Endothelial cell of umbilical vein (primary cell): ENCODE data around the gene KRT23. TPM values are rescaled to one million over a fixed set of nuclear protein-coding genes. Genes with fewer than 3 reads are reported as not detected.

Experiments
- BruUV-seq: library from RNA; stranded (reverse); fragments of 400-500 nt; replicated peaks from 2 replicates; lab custom pipeline; 2021; lab: Mats Ljungman, UMichigan
- CTCF ChIA-PET: fragments of 300-600, 350-600 bp; sonication (Branson Sonifier 250); formaldehyde crosslinking; loops from one replicate; lab custom pipeline; 2021; ENCODE audit warnings: antibody characterized with exemption, inconsistent platforms; lab: Charles Lee
- POLR2A ChIA-PET: fragments of 300-600, 350-600 bp; sonication (Branson Sonifier 250); formaldehyde crosslinking; loops from one replicate; lab custom pipeline; 2021; ENCODE audit warnings: antibody characterized with exemption, inconsistent platforms; lab: Charles Lee
- DNase-seq: peaks from one replicate; pipeline ENCODE4 v3.0.0-alpha.2; 2011; ENCODE audit warnings: low read depth, low spot score
- FAIRE-seq: peaks from 2 replicates; lab custom pipeline; 2011; peaks lifted over from hg19 to GRCh38; lab: Jason Lieb, UNC
- H2AFZ ChIP-seq: 2 replicates; pipeline ENCODE4 v1.6.0; 2012; ENCODE audit warnings: low read depth, low read length, control low read depth, inconsistent platforms
- H3K27ac ChIP-seq: 2 replicates; pipeline ENCODE4 v1.5.1; 2011; ENCODE audit warnings: low read depth, mild to moderate bottlenecking, control low read depth, low read length, moderate library complexity; ENCODE audit not compliant: insufficient read depth
- H3K27me3 ChIP-seq, 2 experiments: 2 replicates each; pipeline versions ENCODE4 v1.6.0 to v1.6.1; 2011; ENCODE audit warnings: low read length in 2 of 2, mixed read lengths in 1 of 2; ENCODE audit not compliant: control insufficient read depth in 2 of 2, insufficient read depth in 2 of 2
- H3K36me3 ChIP-seq, 2 experiments: 2 replicates in 1 of 2; 3 replicates in 1 of 2; pipeline ENCODE4 v1.5.1; 2011; ENCODE audit warnings: low read length in 2 of 2, mild to moderate bottlenecking in 1 of 2, moderate library complexity in 1 of 2; ENCODE audit not compliant: control insufficient read depth in 2 of 2, insufficient read depth in 2 of 2; ENCODE audit errors: extremely low read depth in 1 of 2
- H3K4me1 ChIP-seq: 3 replicates; pipeline ENCODE4 v1.5.1; 2011; ENCODE audit warnings: mild to moderate bottlenecking, low read length; ENCODE audit not compliant: control insufficient read depth, insufficient read depth; ENCODE audit errors: extremely low read depth
- H3K4me2 ChIP-seq: 2 replicates; pipeline ENCODE4 v1.6.1; 2011; ENCODE audit warnings: low read length, control low read depth, mixed read lengths; ENCODE audit not compliant: insufficient read depth
- H3K4me3 ChIP-seq, 3 experiments: fragments of 200-600 bp in 1 of 3; sonication (generic), shearing (Covaris generic) in 1 of 3; replicated peaks in 1 of 3; 2 replicates each; pipeline ENCODE4 v1.5.1; 2011 to 2016; ENCODE audit warnings: control low read depth in 3 of 3, low read length in 3 of 3, mild to moderate bottlenecking in 2 of 3, inconsistent platforms in 1 of 3, low read depth in 1 of 3, moderate library complexity in 1 of 3; ENCODE audit not compliant: insufficient read depth in 1 of 3
- H3K79me2 ChIP-seq: 2 replicates; pipeline ENCODE4 v1.6.0; 2012; ENCODE audit warnings: low read length, inconsistent platforms; ENCODE audit not compliant: control insufficient read depth, insufficient read depth
- H3K9ac ChIP-seq: replicated peaks from 2 replicates; pipeline ENCODE3; 2011; ENCODE audit warnings: low read length, control low read depth; ENCODE audit not compliant: insufficient read depth; ENCODE audit errors: extremely low read depth
- H3K9me1 ChIP-seq: replicated peaks from 3 replicates; pipeline ENCODE4 v1.6.0; 2011; ENCODE audit warnings: mild to moderate bottlenecking, low read length; ENCODE audit not compliant: control insufficient read depth, insufficient read depth; ENCODE audit errors: extremely low read depth
- H3K9me3 ChIP-seq: replicated peaks from 2 replicates; pipeline ENCODE4 v1.5.1; 2012; ENCODE audit warnings: low read length, inconsistent platforms; ENCODE audit not compliant: control insufficient read depth, insufficient read depth
- H4K20me1 ChIP-seq: replicated peaks from 2 replicates; pipeline ENCODE3; 2011; ENCODE audit warnings: mild to moderate bottlenecking, low read length; ENCODE audit not compliant: control insufficient read depth, insufficient read depth; ENCODE audit errors: extremely low read depth
- CTCF ChIP-seq, 2 donors: IDR thresholded peaks; 1 replicate in 1 of 2; 2 replicates in 1 of 2; pipeline ENCODE4 v1.5.1; 2011; ENCODE audit warnings: low read length in 2 of 2, mild to moderate bottlenecking in 2 of 2, moderate library complexity in 2 of 2, control low read depth in 1 of 2, inconsistent platforms in 1 of 2, low read depth in 1 of 2; ENCODE audit not compliant: insufficient read depth in 1 of 2; ENCODE audit errors: extremely low read depth in 1 of 2
- EZH2 ChIP-seq: IDR thresholded peaks from 2 replicates; pipeline ENCODE4 v1.6.1; 2012; ENCODE audit warnings: borderline replicate concordance, low read depth, mild to moderate bottlenecking, moderate library complexity, low read length, inconsistent platforms; ENCODE audit not compliant: severe bottlenecking
- FOS ChIP-seq: IDR thresholded peaks from 2 replicates; pipeline ENCODE4 v1.6.1; 2011; ENCODE audit warnings: mild to moderate bottlenecking, low read length, moderate library complexity, borderline replicate concordance; ENCODE audit not compliant: insufficient read depth
- GATA2 ChIP-seq: IDR thresholded peaks from 2 replicates; pipeline ENCODE4 v1.7.0; 2011; ENCODE audit warnings: low read depth, mild to moderate bottlenecking, moderate library complexity, mixed read lengths, low read length; ENCODE audit not compliant: insufficient read length, insufficient read depth
- JUN ChIP-seq: IDR thresholded peaks from 2 replicates; pipeline ENCODE4 v1.6.1; 2011; ENCODE audit warnings: borderline replicate concordance, low read depth; ENCODE audit not compliant: insufficient read length, insufficient read depth
- MYC ChIP-seq: IDR thresholded peaks from one replicate; pipeline ENCODE4 v1.6.1; 2011; ENCODE audit warnings: mild to moderate bottlenecking, low read depth, low read length
- POLR2A ChIP-seq: IDR thresholded peaks from 2 replicates; pipeline ENCODE4 v1.6.1; 2012; ENCODE audit warnings: low read depth, mild to moderate bottlenecking, control low read depth, low read length
- POLR2AphosphoS5 ChIP-seq: IDR thresholded peaks from 2 replicates; pipeline ENCODE4 v1.6.1; 2012; ENCODE audit warnings: low read depth, mild to moderate bottlenecking, control low read depth, low read length, moderate library complexity; ENCODE audit not compliant: insufficient read depth
- dilution Hi-C: fragments of 300-500 bp; cut with MboI; formaldehyde crosslinking; loops from one replicate; pipeline ENCODE4 v1.15.0; 2019; ENCODE audit warnings: low sequenced_read_pairs; ENCODE audit not compliant: extremely low pct_ligation_motif_present
- intact Hi-C: fragments of 100-400 bp; cut with micrococcal nuclease; formaldehyde crosslinking; loops from one replicate; pipeline ENCODE4 v1.10.0; 2022
- polyA plus RNA-seq, 4 experiments: library from polyadenylated mRNA; depleted of rRNA in 3 of 4; stranded (reverse) in 3 of 4; unstranded in 1 of 4; fragments of >200 nt; gene quantifications; 2 replicates each; pipeline versions ENCODE4 v1.2.1 to v1.2.3, GENCODE V29; 2011 to 2012; ENCODE audit warnings: missing spikeins in 1 of 4
- total RNA-seq: library from RNA; stranded (reverse); gene quantifications from 2 replicates; pipeline ENCODE4 v1.2.3, GENCODE V29; 2021
- TF ChIP-seq, protein P1 (sequence below): IDR thresholded peaks from 2 replicates; pipeline ENCODE4 v1.6.1; 2011; ENCODE audit not compliant: insufficient read depth, insufficient read length

The KRT23 gene
- total and polyA plus RNA-seq, 2 donors (not counting 3 experiments of a cell fraction or from before 2014, with no cell fraction given), result not detected

DNA sequence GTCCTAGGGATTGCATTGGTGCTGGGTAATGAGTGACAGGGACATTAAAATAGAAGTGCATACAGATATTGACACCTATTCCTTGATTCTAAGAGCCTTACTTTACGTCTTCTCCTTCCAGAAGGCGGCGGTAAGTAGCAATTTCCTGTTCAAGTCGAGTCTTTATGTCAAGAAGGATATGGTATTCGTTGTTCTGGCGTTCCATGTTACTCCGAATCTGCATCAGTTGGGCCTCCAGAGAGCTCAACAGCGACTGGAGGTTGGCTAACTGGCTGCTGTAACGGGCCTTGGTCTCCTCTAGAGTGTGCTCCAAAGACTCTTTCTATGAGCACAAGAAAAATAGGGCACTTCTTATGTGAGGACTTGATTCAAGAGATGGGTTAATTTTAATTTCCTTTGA, 59.4 kb downstream of the KRT23 start:
- Histone ChIP-seq H3K4me3 (no peak overlapping the region), H3K36me3 (no peaks in the 10 kb centered on the region), H3K27me3 (peaks cover 13 to 16% of the 10 kb centered on the region in 2 experiments), H3K27ac (no peak overlapping the region), H3K9me1 (no peaks in the 10 kb centered on the region), H3K4me2 (no peak overlapping the region), H3K9me3 (no peaks in the 10 kb centered on the region), H3K79me2 (no peaks in the 10 kb centered on the region), H2AFZ (no peak overlapping the region), H4K20me1 (no peaks in the 10 kb centered on the region), H3K9ac (no peak overlapping the region), H3K4me1 (no peaks in the 10 kb centered on the region)
- BruUV-seq, result no TSS peak
- ChIA-PET POLR2A (no interaction called here), CTCF (interaction anchor here (1.8 kb wide), 1 partner anchor 9 kb away, joined by 5 read pairs; no protein-coding TSS in a partner anchor)
- no peak for FAIRE-seq
- dilution Hi-C loops, result no loop called here
- TF ChIP-seq POLR2AphosphoS5 (no peak), FOS (no peak), POLR2A (no peak), MYC (no peak), CTCF (IDR thresholded peaks at IDR 0.05; ENCODE audit: extremely low read depth in 1 of 2, insufficient read depth in 1 of 2, low read depth in 1 of 2, low read length in 2 of 2) (no peak), EZH2 (no peak), GATA2 (no peak), JUN (no peak)
- TF ChIP-seq, protein P1, sequence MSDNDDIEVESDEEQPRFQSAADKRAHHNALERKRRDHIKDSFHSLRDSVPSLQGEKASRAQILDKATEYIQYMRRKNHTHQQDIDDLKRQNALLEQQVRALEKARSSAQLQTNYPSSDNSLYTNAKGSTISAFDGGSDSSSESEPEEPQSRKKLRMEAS, result no peak
- DNase-seq, result no peak
- intact Hi-C loops, result no loop called here
